ENCODE measurements around the gene KAT2A.

Gene KAT2A

GRCh38 chr17:42138749-42139492, 17.8 kb upstream of the KAT2A start:
- no peak for TF ChIP-seq ZNF350 (tag by site-specific recombination; IDR thresholded peaks at IDR 0.05)
- no peak for TF ChIP-seq ZNF530 (tag by site-specific recombination; IDR thresholded peaks at IDR 0.05; ENCODE audit: low read depth)
- no peak for TF ChIP-seq ZNF677 (tag by site-specific recombination; IDR thresholded peaks at IDR 0.05)
- no peak for TF ChIP-seq ZNF274 (IDR thresholded peaks at IDR 0.05; ENCODE audit: low read length)
- no peak for TF ChIP-seq ZNF274 (tag by site-specific recombination; IDR thresholded peaks at IDR 0.05; ENCODE audit: borderline replicate concordance)
- TF ChIP-seq ZNF600 (tag by site-specific recombination; IDR thresholded peaks at IDR 0.05) = no peak
- TF ChIP-seq GLI2 (tag by site-specific recombination; IDR thresholded peaks at IDR 0.05; ENCODE audit: borderline replicate concordance, low read depth) = no peak
- no peak for TF ChIP-seq ZNF19 (tag by site-specific recombination; IDR thresholded peaks at IDR 0.05; ENCODE audit: low read depth)
- no peak for TF ChIP-seq ZNF394 (tag by site-specific recombination; IDR thresholded peaks at IDR 0.05; ENCODE audit: borderline replicate concordance)
- no peak for TF ChIP-seq ZNF701 (tag by site-specific recombination; IDR thresholded peaks at IDR 0.05)
- TF ChIP-seq, protein P1, sequence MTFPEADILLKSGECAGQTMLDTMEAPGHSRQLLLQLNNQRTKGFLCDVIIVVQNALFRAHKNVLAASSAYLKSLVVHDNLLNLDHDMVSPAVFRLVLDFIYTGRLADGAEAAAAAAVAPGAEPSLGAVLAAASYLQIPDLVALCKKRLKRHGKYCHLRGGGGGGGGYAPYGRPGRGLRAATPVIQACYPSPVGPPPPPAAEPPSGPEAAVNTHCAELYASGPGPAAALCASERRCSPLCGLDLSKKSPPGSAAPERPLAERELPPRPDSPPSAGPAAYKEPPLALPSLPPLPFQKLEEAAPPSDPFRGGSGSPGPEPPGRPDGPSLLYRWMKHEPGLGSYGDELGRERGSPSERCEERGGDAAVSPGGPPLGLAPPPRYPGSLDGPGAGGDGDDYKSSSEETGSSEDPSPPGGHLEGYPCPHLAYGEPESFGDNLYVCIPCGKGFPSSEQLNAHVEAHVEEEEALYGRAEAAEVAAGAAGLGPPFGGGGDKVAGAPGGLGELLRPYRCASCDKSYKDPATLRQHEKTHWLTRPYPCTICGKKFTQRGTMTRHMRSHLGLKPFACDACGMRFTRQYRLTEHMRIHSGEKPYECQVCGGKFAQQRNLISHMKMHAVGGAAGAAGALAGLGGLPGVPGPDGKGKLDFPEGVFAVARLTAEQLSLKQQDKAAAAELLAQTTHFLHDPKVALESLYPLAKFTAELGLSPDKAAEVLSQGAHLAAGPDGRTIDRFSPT (tag by site-specific recombination; IDR thresholded peaks at IDR 0.05) = no peak
- no peaks in the 10 kb centered on the region for H3K9me3 ChIP-seq (ENCODE audit: control insufficient read depth, insufficient read depth, low read depth, low read length)
- H3K27ac ChIP-seq (ENCODE audit: extremely low read depth, low read depth, low read length) = no peak overlapping the region
- no peak overlapping the region for H3K4me3 ChIP-seq (ENCODE audit: low read depth, low read length)
- H3K36me3 ChIP-seq (ENCODE audit: control insufficient read depth in 2 of 2, insufficient read depth in 1 of 2, low read length in 2 of 2) = peaks cover 14 to 50% of the 10 kb centered on the region in 2 experiments
- ChIA-PET CTCF (interaction anchor here (0.6 to 1.4 kb wide), 4 partner anchors 15 to 83 kb away, joined by 3 to 4 read pairs (median 4); no protein-coding TSS in a partner anchor), POLR2A (interaction anchor here (0.6 to 0.9 kb wide), 2 partner anchors 16 to 17 kb away, joined by 4 read pairs; partner anchors contain the start of gene KAT2A)
- peaks cover 24% of the 10 kb centered on the region for H3K4me1 ChIP-seq (ENCODE audit: control insufficient read depth, insufficient read depth, low read length)

DNA sequence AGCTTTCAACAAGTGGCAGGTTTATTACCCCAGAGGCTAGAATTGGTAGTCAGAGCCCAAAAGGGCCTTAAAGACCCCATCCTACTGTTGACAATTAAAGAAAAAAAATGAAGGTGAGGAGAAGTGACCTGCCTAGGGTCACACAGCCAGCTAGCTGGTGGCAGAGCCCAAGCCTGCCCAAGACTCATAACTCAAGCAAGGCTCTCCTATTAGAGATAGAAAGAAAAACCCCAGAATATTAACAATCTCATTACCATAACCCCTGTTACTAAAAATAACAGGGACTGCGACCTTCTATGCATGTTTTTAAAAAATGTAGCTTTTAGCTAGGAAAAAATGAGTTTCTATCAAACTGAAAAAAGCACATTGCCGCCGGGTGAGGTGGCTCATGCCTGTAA, 15.5 kb upstream of the KAT2A start:
- Histone ChIP-seq H3K4me1 (ENCODE audit: control insufficient read depth, insufficient read depth, low read length) (peaks cover 28% of the 10 kb centered on the region), H3K36me3 (ENCODE audit: control insufficient read depth in 2 of 2, insufficient read depth in 1 of 2, low read length in 2 of 2) (peaks cover 14 to 52% of the 10 kb centered on the region in 2 experiments), H3K9me3 (ENCODE audit: control insufficient read depth, insufficient read depth, low read depth, low read length) (no peaks in the 10 kb centered on the region), H3K27ac (ENCODE audit: extremely low read depth, low read depth, low read length) (no peak overlapping the region), H3K4me3 (ENCODE audit: low read depth, low read length) (no peak overlapping the region)
- CTCF ChIA-PET = interaction anchor here (0.6 to 2.5 kb wide), 6 partner anchors 18 to 111 kb away, joined by 3 to 11 read pairs (median 4); no protein-coding TSS in a partner anchor
- TF ChIP-seq ZNF701 (tag by site-specific recombination; IDR thresholded peaks at IDR 0.05) (no peak), ZBTB10 (tag by site-specific recombination; IDR thresholded peaks at IDR 0.05) (no peak), ZNF560 (tag by site-specific recombination; IDR thresholded peaks at IDR 0.05; ENCODE audit: borderline replicate concordance) (no peak), SCRT2 (tag by site-specific recombination; IDR thresholded peaks at IDR 0.05) (peak; percentile 69), MEIS1 (CRISPR knock-in tag; IDR thresholded peaks at IDR 0.05; ENCODE audit: borderline replicate concordance) (no peak)
- TF ChIP-seq, protein P2, sequence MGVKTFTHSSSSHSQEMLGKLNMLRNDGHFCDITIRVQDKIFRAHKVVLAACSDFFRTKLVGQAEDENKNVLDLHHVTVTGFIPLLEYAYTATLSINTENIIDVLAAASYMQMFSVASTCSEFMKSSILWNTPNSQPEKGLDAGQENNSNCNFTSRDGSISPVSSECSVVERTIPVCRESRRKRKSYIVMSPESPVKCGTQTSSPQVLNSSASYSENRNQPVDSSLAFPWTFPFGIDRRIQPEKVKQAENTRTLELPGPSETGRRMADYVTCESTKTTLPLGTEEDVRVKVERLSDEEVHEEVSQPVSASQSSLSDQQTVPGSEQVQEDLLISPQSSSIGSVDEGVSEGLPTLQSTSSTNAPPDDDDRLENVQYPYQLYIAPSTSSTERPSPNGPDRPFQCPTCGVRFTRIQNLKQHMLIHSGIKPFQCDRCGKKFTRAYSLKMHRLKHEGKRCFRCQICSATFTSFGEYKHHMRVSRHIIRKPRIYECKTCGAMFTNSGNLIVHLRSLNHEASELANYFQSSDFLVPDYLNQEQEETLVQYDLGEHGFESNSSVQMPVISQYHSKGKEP (tag by site-specific recombination; IDR thresholded peaks at IDR 0.05) = no peak
- POLR2A ChIA-PET = interaction anchor here (0.7 to 2.0 kb wide), 4 partner anchors 16 to 1929 kb away, joined by 3 to 8 read pairs (median 4); partner anchors contain the start of genes KAT2A and KCNH4
